Measurements from ENCODE around the gene KCNA3.

Gene KCNA3

DNA sequence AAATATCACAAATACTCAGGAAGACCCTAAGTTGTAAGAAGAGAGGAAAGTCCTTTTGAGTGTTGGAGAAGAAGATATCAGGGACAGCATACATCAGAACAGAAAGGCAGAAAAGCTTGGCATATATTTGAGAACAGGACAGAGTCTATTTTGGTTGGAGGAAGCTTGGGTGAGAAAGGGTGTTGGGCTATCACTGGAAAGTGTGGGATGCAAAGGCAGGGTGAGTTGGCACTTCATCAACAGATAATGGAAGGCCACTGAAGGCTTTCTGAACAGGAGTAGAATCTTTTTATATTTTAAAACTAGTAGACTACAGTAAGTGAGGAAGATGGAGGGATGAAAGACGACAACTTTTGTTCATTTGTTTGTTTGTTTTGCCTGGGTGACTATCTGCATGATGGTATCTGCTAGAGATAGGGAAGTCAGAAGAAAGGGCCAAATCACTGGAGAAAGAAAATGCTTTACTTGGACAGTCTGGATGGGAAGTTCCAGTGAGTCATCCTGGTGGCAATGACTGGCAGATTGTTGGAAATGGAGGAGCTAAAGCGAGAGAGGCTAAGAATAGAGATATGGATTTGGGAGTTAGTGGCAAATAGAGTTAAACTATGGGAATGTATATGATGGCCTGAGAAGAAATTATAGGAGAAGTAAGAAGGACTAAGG lies 34.9 kb downstream of the KCNA3 start:
- DNase-seq (ENCODE audit: low spot score), result no peak

DNA sequence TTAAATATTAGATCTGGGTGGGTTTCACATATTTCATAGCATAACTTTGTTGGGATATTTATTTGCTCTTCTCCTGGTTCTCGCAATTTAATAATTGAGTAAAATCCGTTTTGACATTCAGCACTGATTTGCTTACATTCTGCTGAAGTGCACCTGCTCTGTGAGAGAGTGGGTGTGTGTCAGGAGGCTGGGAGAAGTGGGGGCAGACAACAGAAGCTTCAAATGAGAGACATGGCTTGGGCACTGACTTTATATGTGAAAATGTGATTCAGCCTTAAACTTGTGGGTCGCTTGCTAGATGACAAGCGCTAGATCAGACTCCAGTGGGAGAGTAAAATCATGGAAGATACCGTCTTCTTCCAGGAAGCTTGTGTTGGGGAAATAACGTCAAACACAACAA lies 36.2 kb downstream of the KCNA3 start:
- DNase-seq (ENCODE audit: low spot score), result no peak

DNA sequence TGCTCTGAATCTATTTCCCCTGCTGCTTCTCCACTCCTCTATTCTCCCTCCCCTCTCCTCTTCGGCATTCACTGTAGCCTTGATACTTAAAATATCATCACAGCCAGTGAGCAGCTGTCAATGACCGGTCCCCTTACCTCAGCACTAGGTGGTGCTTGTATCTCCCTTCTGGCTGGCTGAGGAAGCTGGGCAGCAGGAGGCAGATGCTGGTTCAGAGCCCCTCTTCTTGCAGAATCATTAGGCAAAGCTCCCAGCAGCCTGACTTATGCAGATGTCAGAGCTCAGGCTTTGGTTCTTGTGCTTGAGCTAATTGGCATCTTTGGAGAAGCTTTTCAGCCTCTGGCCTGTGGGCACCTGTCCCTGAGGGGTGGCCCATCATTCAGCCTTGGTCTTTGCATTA lies 36.7 kb downstream of the KCNA3 start:
- DNase-seq (ENCODE audit: low spot score), result no peak

DNA sequence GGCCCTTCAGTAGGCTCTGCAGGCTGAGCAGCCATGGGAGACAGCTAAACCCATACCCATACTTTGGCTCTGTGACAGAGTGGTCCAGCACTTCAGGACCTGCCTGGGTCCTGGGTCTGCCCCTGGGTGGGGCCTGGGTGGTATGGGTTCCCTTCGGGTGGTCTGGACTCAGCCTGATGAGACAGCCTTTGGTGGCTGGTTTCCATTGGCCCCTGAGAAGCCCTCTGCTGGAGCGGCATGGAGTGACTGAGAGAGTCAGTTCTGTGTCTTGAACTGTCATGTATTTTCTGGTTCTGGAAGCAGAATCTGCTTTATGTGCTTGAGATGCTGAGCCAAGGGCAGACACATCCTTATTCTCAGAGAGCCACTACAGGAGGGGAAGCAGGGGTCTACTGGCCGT lies 37.3 kb downstream of the KCNA3 start:
- no peak for DNase-seq (ENCODE audit: low spot score)

DNA sequence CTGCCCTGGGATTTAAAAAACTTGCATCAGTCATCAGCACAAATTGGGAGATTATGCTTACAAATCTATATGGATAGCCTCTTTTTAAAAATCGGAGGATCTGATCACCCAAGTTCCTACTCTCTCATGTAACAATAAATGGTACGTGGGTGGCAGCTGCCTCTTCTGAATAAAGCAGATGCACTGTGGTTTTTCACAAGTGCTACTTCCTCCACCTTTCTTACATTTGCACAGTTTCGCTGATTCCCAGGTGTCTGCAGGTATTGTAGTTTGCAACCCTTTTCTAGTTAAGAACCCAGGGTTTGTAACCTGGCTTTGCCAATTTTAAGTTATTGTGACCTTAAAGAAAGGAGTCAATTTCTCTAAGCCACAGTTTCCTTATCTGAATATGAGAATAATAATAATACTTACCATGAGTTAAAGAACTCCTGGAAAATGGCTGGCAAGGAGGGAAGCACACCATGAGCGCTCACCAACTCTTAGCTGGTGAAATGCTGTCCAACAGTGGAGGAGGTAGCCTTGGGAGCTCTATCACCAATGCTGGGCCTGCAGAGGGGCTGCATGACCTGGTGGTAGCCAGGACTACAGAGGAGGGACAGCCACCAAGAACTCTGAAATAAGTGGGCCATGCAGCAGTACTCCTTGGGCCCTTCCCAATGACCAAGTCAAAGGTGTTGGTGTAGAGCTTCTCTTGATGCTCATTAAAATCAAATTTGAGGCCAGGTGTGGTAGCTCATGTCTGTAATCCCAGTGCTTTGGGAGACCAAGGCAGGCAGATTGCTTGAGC lies 38.4 kb downstream of the KCNA3 start:
- no peak for DNase-seq (ENCODE audit: low spot score)

DNA sequence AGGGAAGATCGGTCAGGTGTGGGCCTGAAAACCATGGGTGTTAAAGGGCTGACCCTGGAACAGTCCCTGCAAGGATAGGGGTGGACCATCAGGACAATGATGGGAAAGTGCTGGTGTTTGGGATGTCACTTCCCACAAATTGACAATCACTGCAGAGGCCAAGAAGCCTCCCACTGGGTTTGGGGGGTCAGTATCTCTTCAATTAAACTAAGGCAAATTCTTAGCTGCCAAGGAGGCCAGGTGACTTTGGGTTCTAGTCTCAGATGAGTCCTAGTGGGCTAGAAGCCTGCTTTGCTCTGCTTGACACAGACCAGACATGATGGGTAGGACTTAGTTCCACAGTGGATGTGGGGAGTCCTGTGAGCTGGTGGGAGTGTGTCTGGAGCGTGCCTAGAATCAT lies 39.3 kb downstream of the KCNA3 start:
- DNase-seq (ENCODE audit: low spot score), result no peak

DNA sequence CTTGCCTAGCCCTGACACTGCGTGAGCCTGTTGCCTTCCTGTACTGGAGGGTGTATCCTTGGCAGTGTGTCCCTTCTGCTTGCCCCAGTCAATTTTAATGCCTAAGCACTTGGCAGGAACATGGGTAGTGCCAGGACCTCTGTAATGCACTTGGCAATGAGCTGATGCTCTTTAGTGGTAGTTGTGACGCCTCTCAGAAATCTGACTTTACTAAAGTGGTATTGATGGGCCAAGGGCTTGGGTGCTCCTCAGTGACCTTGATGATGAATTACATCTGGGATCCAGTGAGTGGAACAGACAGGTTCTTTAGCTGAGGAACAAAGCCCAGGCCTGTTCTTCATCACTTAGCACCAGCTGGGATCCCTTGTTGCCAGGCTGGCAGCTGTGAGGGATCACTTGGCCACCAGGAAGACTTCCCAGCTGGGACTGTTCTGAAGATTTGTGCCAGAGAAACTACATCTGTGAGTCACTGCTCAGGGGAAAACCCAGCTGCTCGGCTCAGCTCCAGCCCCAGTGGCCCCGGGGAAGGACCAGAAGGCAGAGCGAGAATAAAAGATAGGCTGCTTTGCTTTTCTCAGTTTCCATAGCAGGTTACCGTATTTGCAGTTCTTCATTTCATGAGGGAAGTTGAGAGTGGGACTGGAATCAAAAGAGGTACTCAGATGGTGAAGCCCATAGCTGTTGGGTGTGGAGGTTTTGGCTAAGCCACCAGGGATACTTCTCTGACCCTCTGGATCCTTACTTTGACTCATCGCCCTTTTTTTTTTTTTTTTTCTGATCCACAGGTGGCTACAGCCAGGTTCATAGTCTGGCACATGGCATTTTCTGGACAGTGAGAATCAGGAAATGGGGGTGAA lies 40.1 kb downstream of the KCNA3 start:
- no peak for DNase-seq (ENCODE audit: low spot score)

DNA sequence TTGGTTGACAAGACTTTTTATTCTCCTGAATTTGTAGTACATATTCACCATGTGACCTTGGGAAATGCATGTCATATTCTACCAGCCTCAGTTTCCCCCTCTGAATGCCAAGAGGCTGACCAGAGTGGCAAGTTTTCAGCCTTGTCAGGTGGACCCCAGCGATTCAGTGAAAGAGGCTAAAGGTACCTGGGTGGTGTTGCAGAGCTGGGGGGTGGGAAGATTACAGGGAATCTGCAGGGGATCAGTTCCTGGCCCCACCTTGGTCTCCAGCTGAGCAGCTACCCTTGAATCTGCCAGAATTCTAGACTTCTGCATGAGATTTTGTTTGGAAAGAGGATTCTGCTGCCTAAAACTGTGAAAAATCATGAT lies 40.7 kb downstream of the KCNA3 start:
- DNase-seq (ENCODE audit: low spot score), result no peak

DNA sequence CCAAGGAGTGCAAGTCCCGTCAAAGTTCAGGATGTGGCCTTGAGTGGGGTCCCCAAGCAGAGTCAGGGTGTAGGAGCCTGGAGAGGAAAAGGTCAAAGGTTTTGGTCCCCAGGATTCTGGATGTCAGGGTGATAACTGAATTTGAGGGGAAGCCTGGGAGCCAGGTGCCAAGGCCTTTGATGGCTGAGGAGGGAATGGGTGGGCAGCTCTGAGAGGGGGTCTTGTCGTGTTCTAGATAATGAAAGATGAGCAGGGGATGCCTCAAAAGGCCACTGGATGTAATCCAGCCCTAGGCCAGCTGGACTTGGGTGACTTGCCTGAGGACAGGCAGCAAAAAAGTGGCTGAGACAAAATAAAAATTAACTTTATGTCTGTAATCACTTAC lies 41.1 kb downstream of the KCNA3 start:
- DNase-seq (ENCODE audit: low spot score), result no peak

DNA sequence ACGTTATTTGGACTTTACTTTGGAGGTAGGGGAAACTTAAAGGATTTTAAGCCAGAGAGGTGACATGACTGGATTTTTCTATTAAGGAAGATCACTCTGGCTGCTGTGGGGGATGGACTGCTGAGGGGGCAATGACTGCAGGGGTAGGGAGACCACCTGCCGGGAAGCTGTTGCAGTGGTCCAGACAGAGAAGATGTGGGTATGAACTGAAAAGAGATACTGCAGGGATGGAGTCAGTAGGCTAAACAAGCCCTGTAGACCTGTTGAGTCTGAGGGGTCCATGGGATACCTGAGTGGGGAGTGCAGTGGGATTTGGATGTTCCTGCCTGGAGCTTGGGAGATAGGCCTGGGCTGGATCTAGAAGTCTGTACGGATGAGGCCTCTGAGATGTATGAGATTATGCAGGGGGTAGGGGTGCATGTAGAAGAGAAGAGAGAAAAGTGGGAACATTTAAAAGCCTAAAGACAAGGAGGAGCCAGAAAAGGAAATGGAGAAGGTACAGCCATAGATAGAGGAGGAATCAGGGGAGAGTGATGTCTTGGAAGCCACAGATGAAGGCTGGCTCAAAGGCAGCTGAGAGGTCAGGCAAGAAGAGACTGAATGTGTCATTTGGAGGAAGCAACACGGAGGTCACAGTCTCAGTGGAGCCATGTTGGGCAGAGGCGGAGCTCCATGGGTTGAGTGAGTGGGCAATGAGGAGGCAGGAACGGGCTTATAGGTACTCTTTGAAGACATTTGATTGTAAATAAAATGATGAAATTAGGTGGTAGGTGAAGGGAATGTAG lies 42.7 kb downstream of the KCNA3 start:
- no peak for DNase-seq (ENCODE audit: low spot score)

DNA sequence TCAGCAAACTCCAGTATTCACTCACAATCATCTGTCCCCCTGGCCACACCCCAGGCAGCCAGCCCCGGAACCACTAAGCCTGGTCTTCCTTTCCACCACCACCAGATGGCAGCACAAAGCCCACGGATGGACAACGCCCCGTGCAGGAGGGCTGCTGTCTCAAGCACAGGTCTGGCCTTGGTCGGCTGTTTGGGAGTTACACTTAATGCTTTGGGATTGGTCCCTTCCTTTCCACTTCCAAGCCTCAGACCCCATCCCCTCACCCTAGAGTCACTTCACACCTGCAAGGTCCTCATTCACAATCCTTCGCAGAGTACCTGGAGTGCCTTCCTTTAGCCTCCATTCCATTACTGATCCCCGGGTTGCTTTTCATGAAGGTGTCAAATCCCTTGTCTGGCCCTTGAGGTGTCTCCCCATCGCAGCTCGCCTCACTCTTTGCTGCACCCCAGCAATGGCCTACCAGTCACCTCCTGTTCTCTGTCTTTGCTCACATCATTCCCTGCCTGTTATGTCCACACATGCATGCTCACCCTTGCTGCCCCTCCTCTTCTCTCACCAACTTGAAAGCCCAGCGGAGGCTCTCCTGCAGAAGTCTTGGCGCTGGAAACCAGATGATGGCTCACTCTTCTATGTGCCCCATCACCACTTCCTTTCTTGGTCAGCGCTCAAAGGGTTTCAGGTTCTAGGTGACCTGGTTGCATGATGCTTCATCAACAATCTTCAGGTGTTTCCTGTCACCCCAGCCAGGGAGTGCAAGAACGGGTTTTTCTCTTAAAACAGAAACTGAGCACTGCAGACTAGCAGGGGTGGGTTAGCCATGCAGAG lies 43.7 kb downstream of the KCNA3 start:
- DNase-seq (ENCODE audit: low spot score), result peak; percentile 50

DNA sequence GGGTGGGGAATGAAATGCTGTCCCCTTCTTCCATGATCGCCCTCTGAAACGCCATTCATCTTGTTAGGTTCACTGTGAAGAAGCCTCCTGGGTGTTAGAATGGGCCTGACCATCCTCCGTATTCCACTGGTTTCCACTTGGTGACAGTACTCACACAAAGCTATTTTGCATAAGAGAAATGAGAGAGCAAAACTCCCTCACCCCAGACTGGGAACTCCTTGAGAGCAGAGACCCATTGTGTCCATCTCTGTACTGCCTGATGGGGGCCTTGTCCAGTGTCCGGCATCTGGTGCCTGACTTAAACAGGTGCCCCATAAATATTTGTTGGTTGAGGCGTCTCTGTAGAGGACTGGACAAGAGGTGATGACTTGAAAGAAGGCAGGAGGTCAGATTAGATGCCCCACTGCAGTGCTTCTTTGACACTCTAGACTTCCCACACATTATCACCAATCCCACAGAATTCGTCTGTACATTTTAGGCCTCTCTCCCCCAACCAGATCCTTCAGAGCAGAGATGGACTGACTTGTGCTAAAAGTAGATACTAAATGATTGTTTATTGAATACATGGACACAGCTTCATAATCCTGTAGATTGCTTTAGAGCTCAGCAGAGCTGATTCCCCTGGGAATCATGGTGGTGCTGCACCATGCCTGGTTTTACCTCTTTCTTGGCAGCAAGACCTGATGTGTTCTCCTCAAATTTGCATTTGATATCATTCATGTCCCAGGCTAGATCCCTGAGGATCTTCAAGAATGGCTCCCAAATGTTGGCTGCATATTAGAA lies 46.2 kb downstream of the KCNA3 start:
- DNase-seq (ENCODE audit: low spot score), result no peak

DNA sequence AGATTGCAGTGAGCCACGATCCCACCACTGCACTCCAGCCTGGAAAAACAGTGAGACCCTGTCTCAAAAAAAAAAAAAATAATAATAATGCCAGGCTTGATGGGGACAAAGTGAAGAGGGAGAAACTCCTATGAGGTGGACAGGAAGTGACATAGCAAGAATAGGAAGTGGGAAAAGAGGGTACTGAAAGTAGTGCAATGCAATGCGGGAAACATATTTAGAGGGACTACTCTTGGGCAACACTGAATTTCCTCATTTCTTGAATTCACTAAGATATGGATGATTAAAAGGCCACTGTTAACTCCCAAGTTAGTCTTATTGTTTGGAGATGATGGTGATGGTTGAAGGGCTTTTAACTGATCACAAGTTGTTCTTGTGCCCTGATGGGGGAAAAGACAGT lies 47.0 kb downstream of the KCNA3 start:
- DNase-seq (ENCODE audit: low spot score), result no peak

DNA sequence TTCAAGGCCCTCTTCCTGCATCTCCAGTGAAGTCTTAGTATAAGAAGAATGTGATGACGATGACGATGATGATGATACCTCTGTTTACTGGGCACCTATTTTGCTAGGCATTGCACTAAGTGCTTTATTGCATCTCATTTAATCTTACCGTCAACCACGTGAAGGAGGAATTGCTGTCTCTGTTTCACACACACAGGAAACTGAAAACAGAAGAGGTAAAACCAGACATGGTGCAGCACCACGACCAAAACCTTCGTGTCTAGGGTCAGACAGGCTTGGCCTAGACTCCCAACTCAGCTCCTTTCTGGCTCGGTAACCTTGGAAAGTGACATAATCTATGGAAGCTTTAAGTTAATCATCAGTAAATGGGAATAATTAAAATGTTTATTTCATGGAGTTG lies 47.9 kb downstream of the KCNA3 start:
- DNase-seq (ENCODE audit: low spot score), result no peak

All from SK-N-DZ (cell line).